BJ (cell line): ENCODE results near the gene PTMA. TPM values are rescaled to one million over a fixed set of nuclear protein-coding genes. Genes with fewer than 3 reads are reported as not detected.
"Not testable (repeated sequence)": the region's sequence is repeated elsewhere in the genome, so short reads cannot be mapped to it uniquely, and the experiment has no call there.

Experiments
- CTCF ChIA-PET: fragments of 350-600 bp; formaldehyde crosslinking; extraction: SDS; loops from one replicate; lab custom pipeline; 2021; ENCODE audit warnings: antibody characterized with exemption, inconsistent platforms; lab: Yijun Ruan, JAX
- POLR2A ChIA-PET: fragments of 300-600 bp; sonication (Branson Sonifier 250); formaldehyde crosslinking; extraction: SDS; loops from one replicate; lab custom pipeline; 2021; ENCODE audit warnings: antibody characterized with exemption; lab: Charles Lee
- DNase-seq: peaks from one replicate; pipeline ENCODE4 v3.0.0-alpha.2; 2011; ENCODE audit warnings: low read depth
- H3K27me3 ChIP-seq: 2 replicates; pipeline ENCODE4 v1.6.0; 2011; ENCODE audit warnings: low read length; ENCODE audit not compliant: control insufficient read depth, insufficient read depth
- H3K36me3 ChIP-seq: 2 replicates; pipeline ENCODE4 v1.5.1; 2011; ENCODE audit warnings: low read length; ENCODE audit not compliant: control insufficient read depth, insufficient read depth
- H3K4me3 ChIP-seq: 2 replicates; pipeline ENCODE4 v1.5.1; 2011; ENCODE audit warnings: low read depth, mild to moderate bottlenecking, control low read depth, low read length
- CTCF ChIP-seq: IDR thresholded peaks from 2 replicates; pipeline ENCODE4 v1.5.1; 2011; ENCODE audit warnings: low read depth, mild to moderate bottlenecking, control low read depth, inconsistent platforms, low read length, moderate library complexity; ENCODE audit not compliant: insufficient read depth
- polyA plus RNA-seq: library from polyadenylated mRNA; depleted of rRNA; stranded (reverse); fragments of >200 nt; gene quantifications from 2 replicates; pipeline ENCODE4 v1.2.3, GENCODE V29; 2011

Gene PTMA
- polyA plus RNA-seq, 1 experiment, result 363 TPM

- ChIA-PET POLR2A (interaction anchor here (0.6 to 1.3 kb wide), 2 partner anchors 26 to 37 kb away, joined by 3 to 15 read pairs; no protein-coding TSS in a partner anchor), CTCF (interaction anchor here (0.6 to 4.3 kb wide), 17 partner anchors 14 to 910 kb away, joined by 3 to 90 read pairs (median 4); partner anchors contain the start of gene NCL)
- peak overlapping the region; percentile 92 for H3K4me3 ChIP-seq
- no peaks in the 10 kb centered on the region for H3K27me3 ChIP-seq
- peak; percentile 31; the same call in 1 of the 2 replicates for TF ChIP-seq CTCF
- peaks cover 10% of the 10 kb centered on the region for H3K36me3 ChIP-seq
- no peak for DNase-seq
These were observed 1.9 kb downstream of the PTMA start for GRCh38 chr2:231709981-231710798.

GRCh38 chr2:231710799-231711676, 2.7 kb downstream of the PTMA start:
- no peak for DNase-seq
- ChIA-PET POLR2A (interaction anchor here (0.6 kb wide), 1 partner anchor 34 kb away, joined by 15 read pairs; no protein-coding TSS in a partner anchor), CTCF (interaction anchor here (1.7 to 8.9 kb wide), 5 partner anchors 14 to 109 kb away, joined by 5 to 719 read pairs (median 45); no protein-coding TSS in a partner anchor)

GRCh38 chr2:231711677-231712450, 3.5 kb downstream of the PTMA start:
- CTCF ChIA-PET, result interaction anchor here (1.2 to 8.9 kb wide), 6 partner anchors 8 to 110 kb away, joined by 5 to 719 read pairs (median 26); no protein-coding TSS in a partner anchor
- Histone ChIP-seq H3K27me3 (no peaks in the 10 kb centered on the region), H3K36me3 (peaks cover 10% of the 10 kb centered on the region), H3K4me3 (peak overlapping the region; percentile 78)
- POLR2A ChIA-PET, result interaction anchor here (0.6 kb wide), 1 partner anchor 34 kb away, joined by 15 read pairs; no protein-coding TSS in a partner anchor
- no peak for TF ChIP-seq CTCF
- no peak for DNase-seq

More at GRCh38 chr2:231710799-231711676, 2.7 kb downstream of the PTMA start:
- Histone ChIP-seq H3K4me3 (peak overlapping the region; percentile 78), H3K36me3 (peaks cover 10% of the 10 kb centered on the region), H3K27me3 (no peaks in the 10 kb centered on the region)
- TF ChIP-seq CTCF, result peak; percentile 38; the same call in 1 of the 2 replicates

- CTCF ChIA-PET, result interaction anchor here (1.1 to 8.9 kb wide), 7 partner anchors 9 to 111 kb away, joined by 3 to 719 read pairs (median 6); no protein-coding TSS in a partner anchor
- H3K27me3 ChIP-seq, POLR2A ChIA-PET, H3K4me3 ChIP-seq, DNase-seq, H3K36me3 ChIP-seq: not testable (repeated sequence)
These were observed 4.2 kb downstream of the PTMA start for GRCh38 chr2:231712451-231713021.

- ChIA-PET POLR2A (interaction anchor here (1.6 kb wide), 1 partner anchor 36 kb away, joined by 4 read pairs; no protein-coding TSS in a partner anchor), CTCF (interaction anchor here (0.8 to 8.9 kb wide), 25 partner anchors 8 to 153 kb away, joined by 3 to 719 read pairs (median 7); partner anchors contain the start of gene PDE6D)
- DNase-seq, H3K4me3 ChIP-seq, H3K36me3 ChIP-seq, H3K27me3 ChIP-seq: not testable (repeated sequence)
These were observed 5.0 kb downstream of the PTMA start for GRCh38 chr2:231713406-231713729.
